8988T (cell line): ENCODE data around the gene SH3RF3.
"Not testable (repeated sequence)": the region's sequence is repeated elsewhere in the genome, so short reads cannot be mapped to it uniquely, and the experiment has no call there.

Experiments
- DNase-seq: peaks from one replicate; pipeline ENCODE4 v3.0.0; 2011

SH3RF3 gene

DNA sequence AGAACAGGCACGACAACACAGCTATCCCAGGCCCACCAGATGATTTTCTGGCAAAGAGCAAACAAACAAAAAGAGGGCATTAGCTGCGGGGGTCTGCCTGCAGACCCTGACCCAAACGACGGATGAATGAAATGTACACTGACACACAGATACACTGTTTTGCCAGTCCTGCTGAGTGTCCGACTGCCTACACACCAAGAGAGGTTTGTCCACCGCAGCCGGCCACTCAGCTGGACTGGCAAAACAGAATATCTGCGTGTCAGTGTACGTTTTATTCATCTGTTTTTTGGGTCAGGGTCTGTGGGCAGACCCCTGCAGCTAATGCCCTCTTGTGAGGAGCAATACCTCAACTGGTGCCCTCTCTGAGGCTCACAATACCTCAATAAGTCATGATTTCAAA is 10.7 kb upstream of the SH3RF3 start:
- DNase-seq: no peak

DNA sequence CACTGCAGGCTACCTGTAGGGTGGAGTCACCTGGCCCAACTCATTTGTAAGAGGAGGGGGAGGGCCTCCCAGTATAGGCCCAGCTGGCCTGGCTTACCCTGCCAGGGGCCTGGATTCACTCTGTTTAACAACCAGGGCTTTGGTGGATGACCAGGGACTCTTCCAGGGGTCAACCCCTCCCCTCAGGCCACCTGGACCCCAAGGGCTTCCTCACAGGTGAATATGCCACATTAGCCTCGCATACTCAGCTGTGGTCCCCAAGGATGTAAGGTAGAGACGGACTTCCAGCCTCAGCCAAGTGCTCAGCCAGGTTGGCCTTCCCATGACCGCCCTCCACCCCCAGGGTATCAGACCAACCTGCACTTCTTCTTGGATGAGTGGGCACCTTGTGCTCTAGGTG is 8.8 kb upstream of the SH3RF3 start:
- no peak for DNase-seq

DNA sequence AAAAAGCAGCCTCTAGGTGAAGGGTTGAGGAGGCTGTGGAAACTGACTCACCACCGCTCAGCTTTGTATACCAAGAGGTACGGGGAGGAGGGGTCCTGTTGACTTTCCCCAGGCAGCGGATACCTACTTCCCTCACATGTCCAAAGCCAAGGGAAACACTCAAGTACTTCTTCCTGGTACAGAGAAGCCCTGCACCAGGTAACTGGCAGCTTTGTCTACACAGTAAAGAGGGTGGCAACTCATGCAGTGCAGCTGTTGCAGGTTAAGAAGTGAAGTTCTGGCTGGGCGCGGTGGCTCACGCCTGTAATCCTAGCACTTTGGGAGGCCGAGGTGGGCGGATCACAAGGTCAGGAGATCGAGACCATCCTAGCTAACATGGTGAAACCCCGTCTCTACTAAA is 8.3 kb upstream of the SH3RF3 start:
- not testable (repeated sequence) for DNase-seq

DNA sequence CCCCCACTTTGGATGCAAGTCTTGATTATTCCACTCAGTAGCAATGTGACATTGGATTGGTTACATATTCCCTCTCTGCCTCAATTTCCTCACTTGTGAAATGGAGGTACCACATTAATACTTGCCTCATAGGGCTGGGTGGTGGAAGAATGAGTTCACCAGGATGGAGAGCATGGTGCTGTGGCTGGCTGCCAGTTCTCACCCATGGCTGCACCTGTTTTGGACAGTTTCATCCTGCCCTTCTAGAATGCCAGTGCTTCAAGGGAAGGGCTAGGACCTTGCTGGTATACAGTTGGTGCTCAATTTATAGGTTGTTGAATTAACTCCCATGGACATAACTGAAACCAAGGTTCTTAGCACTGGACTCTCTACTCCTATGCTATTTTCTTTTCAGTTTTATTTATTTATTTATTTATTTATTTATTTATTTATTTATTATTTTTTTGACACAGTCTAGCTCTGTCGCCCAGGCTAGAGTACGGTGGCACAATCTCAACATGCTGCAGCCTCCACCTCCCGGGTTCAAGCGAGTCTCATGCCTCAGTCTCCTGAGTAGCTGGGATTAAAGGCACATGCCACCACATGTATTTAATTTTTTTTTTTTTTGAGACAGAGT is 5.3 kb upstream of the SH3RF3 start:
- DNase-seq: no peak

DNA sequence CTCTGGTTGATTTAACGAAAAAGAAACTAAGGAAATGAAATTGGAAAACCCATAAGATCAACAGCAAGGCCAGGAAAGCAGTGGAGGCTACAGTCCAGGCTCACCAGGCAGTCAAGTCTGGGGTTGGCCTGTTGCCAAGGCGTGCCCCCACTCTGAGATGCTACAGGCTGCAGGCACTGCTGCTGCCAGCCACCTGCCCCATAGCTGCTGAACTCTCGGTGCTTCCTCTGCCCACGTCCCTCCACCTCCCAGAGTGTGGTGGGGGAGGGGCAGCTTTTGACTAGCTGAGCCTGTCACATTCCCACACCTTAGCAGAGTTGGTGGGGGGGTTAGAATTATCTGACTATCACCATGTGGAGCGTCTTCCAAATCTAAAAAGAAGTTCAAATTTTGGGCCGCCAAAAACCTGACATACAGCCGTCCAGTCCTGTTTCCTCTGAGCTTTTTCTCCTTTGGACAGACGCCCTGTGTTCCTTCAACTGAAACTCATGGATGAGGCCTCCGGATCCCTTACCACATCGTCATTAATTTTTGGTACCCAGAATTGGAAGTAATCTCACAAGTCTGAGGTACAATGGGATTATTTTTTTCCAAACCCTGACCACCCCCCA is 3.9 kb upstream of the SH3RF3 start:
- peak; percentile 37 for DNase-seq

GRCh38 chr2:109125593-109126500 is 3.2 kb upstream of the SH3RF3 start:
- DNase-seq: peak; percentile 75

DNA sequence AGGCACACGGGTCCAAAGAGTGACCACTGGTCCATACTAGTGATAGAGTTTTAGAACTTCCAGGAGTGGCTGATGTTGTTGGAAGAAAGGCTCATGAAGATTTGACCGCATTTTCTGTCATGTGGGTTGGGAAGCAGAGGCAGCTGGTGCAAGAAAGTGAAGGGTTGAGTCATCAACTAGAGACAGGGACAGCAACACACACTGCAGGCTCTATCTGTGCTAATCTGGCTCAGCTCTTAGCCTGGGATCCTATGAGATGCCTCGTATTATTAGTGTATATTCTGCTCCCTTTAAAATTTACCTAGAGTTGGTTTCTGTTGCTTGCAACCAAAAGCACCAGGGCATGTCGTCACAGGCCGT is 2.5 kb upstream of the SH3RF3 start:
- no peak for DNase-seq

DNA sequence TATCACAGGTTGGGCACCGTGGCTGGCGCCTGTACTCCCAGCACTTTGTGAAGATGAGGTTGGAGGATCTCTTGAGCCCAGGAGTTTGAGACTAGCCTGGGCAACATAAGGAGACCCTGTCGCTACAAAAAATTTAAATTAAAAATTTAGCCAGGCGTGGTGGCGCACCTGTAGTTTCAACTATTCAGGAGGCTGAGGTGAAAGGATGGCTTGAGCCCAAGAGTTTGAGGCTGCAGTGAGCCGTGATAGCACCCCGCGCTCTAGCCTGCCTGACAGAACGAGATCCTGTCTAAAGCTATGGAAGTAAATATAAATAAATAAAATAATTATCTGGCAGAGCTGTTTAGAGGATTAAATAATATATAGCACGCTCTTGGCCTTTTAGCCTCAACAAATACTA is 1.4 kb upstream of the SH3RF3 start:
- DNase-seq: no peak

DNA sequence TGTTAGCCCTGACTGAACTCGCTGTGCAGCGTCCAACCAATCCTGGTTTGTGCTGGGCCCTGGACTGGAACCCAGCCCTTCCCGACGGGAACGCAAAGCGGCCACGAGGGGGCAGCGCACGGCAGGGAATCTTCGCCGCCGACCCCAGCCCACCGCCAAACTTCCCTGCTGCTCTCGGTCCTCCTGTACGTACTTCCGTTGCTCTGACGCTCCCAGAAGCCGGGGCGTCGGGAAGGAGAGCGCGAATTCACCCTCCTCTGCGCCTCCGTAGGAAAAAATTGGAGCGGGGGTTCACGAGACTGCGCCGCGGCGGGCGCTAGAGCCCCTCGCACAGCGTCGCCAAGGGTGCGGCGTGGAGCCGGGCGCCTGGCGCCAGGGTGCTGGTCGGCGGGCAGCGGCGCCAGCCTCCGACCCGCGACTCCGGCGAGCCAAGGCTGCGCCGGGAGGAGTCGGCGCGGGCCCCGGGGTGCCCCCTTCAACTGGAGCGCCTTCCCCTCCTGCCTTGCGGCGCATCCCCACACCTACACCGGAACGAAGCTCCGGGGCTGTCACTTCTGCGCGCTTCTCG is 873 bp upstream of the SH3RF3 start:
- peak; percentile 97 for DNase-seq

DNA sequence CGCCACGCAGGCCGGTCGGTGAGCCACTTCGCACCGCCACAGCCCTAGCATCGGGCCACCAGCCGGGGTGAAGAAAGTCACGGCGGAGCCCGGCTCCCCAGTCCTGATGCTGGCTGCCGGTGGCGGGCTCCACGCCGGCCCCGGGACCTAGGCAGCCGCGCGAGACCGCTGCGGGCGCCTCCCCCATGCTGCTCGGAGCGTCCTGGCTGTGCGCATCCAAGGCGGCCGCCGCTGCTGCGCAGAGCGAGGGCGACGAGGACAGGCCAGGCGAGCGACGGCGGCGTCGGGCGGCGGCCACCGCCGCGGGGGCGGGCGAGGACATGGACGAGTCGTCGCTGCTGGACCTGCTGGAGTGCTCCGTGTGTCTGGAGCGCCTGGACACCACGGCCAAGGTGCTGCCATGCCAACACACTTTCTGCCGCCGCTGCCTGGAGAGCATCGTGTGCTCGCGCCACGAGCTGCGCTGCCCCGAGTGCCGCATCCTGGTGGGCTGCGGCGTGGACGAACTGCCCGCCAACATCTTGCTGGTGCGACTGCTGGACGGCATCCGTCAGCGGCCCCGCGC is 433 bp downstream of the SH3RF3 start:
- DNase-seq: peak; percentile 74

- DNase-seq: no peak
These were observed 1.1 kb downstream of the SH3RF3 start for GRCh38 chr2:109129921-109130722.

- DNase-seq: no peak
These were observed 1.7 kb downstream of the SH3RF3 start for GRCh38 chr2:109130723-109130995.

GRCh38 chr2:109131777-109132176 is 2.8 kb downstream of the SH3RF3 start:
- no peak for DNase-seq

GRCh38 chr2:109132626-109133025 is 3.6 kb downstream of the SH3RF3 start:
- no peak for DNase-seq

DNA sequence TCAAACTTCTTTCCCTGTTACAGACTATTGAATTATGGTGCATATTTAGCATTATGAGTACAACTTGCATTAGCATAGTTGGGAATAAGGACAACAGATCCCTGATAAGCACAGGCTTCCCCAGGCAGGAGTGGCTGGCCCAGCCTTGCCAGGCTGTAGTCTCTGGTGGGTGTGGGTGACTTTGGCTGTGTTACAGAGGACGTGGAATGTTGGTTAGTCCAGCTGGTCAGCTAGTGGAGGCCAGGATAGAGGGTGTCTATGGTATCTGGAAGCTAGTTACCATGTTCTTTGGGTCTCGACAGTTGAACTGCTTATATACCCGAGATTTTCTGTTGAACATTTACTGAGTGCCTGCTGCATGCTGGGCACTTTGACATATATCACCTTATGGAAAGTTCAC is 4.7 kb downstream of the SH3RF3 start:
- no peak for DNase-seq

GRCh38 chr2:109134741-109135358 is 5.8 kb downstream of the SH3RF3 start:
- no peak for DNase-seq

GRCh38 chr2:109135359-109136197 is 6.6 kb downstream of the SH3RF3 start:
- DNase-seq: no peak

- DNase-seq: no peak
These were observed 7.5 kb downstream of the SH3RF3 start for GRCh38 chr2:109136542-109136941.

GRCh38 chr2:109137616-109138015 is 8.6 kb downstream of the SH3RF3 start:
- DNase-seq: no peak

- DNase-seq: no peak
These were observed 9.4 kb downstream of the SH3RF3 start for GRCh38 chr2:109138449-109138848.

- DNase-seq: no peak
These were observed 10.0 kb downstream of the SH3RF3 start for GRCh38 chr2:109139002-109139401.
